K562 (cell line): ENCODE measurements around the gene SLC26A6. TPM values are rescaled to one million over a fixed set of nuclear protein-coding genes. Genes with fewer than 3 reads are reported as not detected.

Experiments
- ATF1 ChIP-seq, 2 experiments: fragments of 450-650 bp in 1 of 2; IDR thresholded peaks; 2 replicates each; pipeline ENCODE4 v1.6.1; 2016; ENCODE audit warnings: missing compliant biosample characterization in 1 of 2, missing genetic modification characterization in 1 of 2
- BRD9 ChIP-seq: fragments of 450-650 bp; IDR thresholded peaks from 2 replicates; pipeline ENCODE4 v1.6.1; 2018; ENCODE audit warnings: low read depth; ENCODE audit not compliant: partially characterized antibody
- CCNT2 ChIP-seq: IDR thresholded peaks from 2 replicates; pipeline ENCODE4 v1.6.1; 2011; ENCODE audit warnings: borderline replicate concordance, low read depth, mild to moderate bottlenecking, moderate library complexity, mixed read lengths, low read length; ENCODE audit not compliant: insufficient read length; ENCODE audit errors: extremely low read depth
- IRF2 ChIP-seq: sonication (generic); formaldehyde crosslinking; IDR thresholded peaks from 2 replicates; pipeline ENCODE4 v1.8.1; 2022; ENCODE audit warnings: mild to moderate bottlenecking, missing genetic modification reagents
- KAT7 ChIP-seq: sonication (generic); formaldehyde crosslinking; IDR thresholded peaks from 2 replicates; pipeline ENCODE4 v1.8.0; 2022; ENCODE audit warnings: missing genetic modification reagents, mild to moderate bottlenecking, borderline replicate concordance
- MTF1 ChIP-seq: fragments of 250-450 bp; sonication (Bioruptor Pico); IDR thresholded peaks from 2 replicates; pipeline ENCODE4 v1.9.0; 2021; ENCODE audit warnings: moderate library complexity, mild to moderate bottlenecking, inconsistent platforms, borderline replicate concordance
- MYBL2 ChIP-seq, 2 experiments: fragments of 450-650 bp in 1 of 2; sonication (generic) in 1 of 2; formaldehyde crosslinking in 1 of 2; IDR thresholded peaks; 2 replicates each; pipeline versions ENCODE4 v1.6.1 to v1.8.1; 2017 to 2022; ENCODE audit warnings: borderline replicate concordance in 1 of 2, inconsistent platforms in 1 of 2, low read depth in 1 of 2, mild to moderate bottlenecking in 1 of 2, missing genetic modification reagents in 1 of 2, moderate library complexity in 1 of 2
- NBN ChIP-seq: fragments of 450-650 bp; IDR thresholded peaks from 2 replicates; pipeline ENCODE4 v1.6.1; 2016; ENCODE audit warnings: low read depth, mild to moderate bottlenecking
- RBM14 ChIP-seq: fragments of 200-400 bp; formaldehyde crosslinking; IDR thresholded peaks from 2 replicates; pipeline ENCODE4 v1.6.1; 2018; ENCODE audit warnings: low read depth, mild to moderate bottlenecking, low read length, moderate library complexity, borderline replicate concordance; ENCODE audit not compliant: insufficient read depth
- U2AF2 ChIP-seq: fragments of 200-400 bp; formaldehyde crosslinking; optimal IDR thresholded peaks from 2 replicates; pipeline ENCODE3; 2017; ENCODE audit warnings: low read depth, mild to moderate bottlenecking, low read length
- YBX1 ChIP-seq: fragments of 450-650 bp; IDR thresholded peaks from 2 replicates; pipeline ENCODE4 v1.7.1; 2016; ENCODE audit warnings: mild to moderate bottlenecking
- ZNF445 ChIP-seq: fragments of 250-450 bp; sonication (Bioruptor Pico); IDR thresholded peaks from 2 replicates; pipeline ENCODE4 v1.4.0; 2020; ENCODE audit warnings: low read depth, mild to moderate bottlenecking, moderate library complexity
- ZNF707 ChIP-seq: fragments of 250-450 bp; sonication (Bioruptor Pico); conservative IDR thresholded peaks from 2 replicates; pipeline ENCODE4 v1.8.0; 2022; ENCODE audit warnings: inconsistent platforms, mild to moderate bottlenecking, moderate library complexity
- polyA plus RNA-seq, 8 experiments: library from polyadenylated mRNA; depleted of rRNA in 4 of 8; stranded (reverse) in 5 of 8; unstranded in 3 of 8; fragments of >200 nt; fragmentation: Nextera tagmentation in 2 of 8; fragmentation: Illumina TruSeq in 1 of 8; extraction: Ambion mirVana in 2 of 8; extraction: Trizol in 1 of 8; gene quantifications; 2 replicates each; pipeline versions ENCODE4 v1.2.1 to v1.2.3, GENCODE V29; 2011 to 2014; ENCODE audit warnings: inconsistent platforms in 1 of 8, missing spikeins in 1 of 8
- total RNA-seq, 7 experiments: library from RNA; depleted of rRNA in 6 of 7; stranded (reverse); fragments of >200 nt in 6 of 7; fragmentation: Illumina TruSeq in 2 of 7; extraction: Trizol in 2 of 7; gene quantifications; 2 replicates each; pipeline versions ENCODE4 v1.2.1 to v1.2.3, GENCODE V29; 2011 to 2021; ENCODE audit warnings: low replicate concordance in 1 of 7
- TF ChIP-seq, protein P1 (sequence below): fragments of 250-450 bp; sonication (Bioruptor Pico); IDR thresholded peaks from 2 replicates; pipeline ENCODE4 v1.4.0; 2020
- TF ChIP-seq, protein P2 (sequence below): fragments of 450-650 bp; IDR thresholded peaks from 2 replicates; pipeline ENCODE4 v1.6.1; 2017; ENCODE audit warnings: antibody characterized with exemption

SLC26A6 gene
- total and polyA plus RNA-seq, 9 of the 15 experiments (the other 6 are each of a cell fraction or from before 2014, with no cell fraction given): 2.1 to 27.2 (median 14.8) TPM

DNA sequence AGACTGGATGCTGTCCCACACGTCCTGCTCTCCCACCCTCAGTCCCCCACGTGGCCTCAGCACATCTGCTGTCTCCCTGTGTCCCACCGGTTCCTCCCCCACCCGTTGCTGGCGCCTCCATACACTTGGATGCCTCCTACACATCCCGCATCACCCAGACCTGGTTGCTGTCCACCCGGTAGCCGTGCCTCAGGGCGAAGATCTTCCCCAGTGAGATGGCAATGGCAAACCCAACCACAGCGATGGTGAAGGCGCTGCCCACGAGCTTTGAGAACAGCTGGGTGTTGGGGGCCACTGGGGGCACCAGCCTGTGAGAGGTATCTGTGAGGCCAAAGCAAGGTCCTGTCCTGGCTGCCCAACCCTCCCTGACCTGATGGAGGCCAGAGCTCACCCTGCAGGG lies 4.4 kb downstream of the SLC26A6 start (continued):
- TF ChIP-seq, protein P1, sequence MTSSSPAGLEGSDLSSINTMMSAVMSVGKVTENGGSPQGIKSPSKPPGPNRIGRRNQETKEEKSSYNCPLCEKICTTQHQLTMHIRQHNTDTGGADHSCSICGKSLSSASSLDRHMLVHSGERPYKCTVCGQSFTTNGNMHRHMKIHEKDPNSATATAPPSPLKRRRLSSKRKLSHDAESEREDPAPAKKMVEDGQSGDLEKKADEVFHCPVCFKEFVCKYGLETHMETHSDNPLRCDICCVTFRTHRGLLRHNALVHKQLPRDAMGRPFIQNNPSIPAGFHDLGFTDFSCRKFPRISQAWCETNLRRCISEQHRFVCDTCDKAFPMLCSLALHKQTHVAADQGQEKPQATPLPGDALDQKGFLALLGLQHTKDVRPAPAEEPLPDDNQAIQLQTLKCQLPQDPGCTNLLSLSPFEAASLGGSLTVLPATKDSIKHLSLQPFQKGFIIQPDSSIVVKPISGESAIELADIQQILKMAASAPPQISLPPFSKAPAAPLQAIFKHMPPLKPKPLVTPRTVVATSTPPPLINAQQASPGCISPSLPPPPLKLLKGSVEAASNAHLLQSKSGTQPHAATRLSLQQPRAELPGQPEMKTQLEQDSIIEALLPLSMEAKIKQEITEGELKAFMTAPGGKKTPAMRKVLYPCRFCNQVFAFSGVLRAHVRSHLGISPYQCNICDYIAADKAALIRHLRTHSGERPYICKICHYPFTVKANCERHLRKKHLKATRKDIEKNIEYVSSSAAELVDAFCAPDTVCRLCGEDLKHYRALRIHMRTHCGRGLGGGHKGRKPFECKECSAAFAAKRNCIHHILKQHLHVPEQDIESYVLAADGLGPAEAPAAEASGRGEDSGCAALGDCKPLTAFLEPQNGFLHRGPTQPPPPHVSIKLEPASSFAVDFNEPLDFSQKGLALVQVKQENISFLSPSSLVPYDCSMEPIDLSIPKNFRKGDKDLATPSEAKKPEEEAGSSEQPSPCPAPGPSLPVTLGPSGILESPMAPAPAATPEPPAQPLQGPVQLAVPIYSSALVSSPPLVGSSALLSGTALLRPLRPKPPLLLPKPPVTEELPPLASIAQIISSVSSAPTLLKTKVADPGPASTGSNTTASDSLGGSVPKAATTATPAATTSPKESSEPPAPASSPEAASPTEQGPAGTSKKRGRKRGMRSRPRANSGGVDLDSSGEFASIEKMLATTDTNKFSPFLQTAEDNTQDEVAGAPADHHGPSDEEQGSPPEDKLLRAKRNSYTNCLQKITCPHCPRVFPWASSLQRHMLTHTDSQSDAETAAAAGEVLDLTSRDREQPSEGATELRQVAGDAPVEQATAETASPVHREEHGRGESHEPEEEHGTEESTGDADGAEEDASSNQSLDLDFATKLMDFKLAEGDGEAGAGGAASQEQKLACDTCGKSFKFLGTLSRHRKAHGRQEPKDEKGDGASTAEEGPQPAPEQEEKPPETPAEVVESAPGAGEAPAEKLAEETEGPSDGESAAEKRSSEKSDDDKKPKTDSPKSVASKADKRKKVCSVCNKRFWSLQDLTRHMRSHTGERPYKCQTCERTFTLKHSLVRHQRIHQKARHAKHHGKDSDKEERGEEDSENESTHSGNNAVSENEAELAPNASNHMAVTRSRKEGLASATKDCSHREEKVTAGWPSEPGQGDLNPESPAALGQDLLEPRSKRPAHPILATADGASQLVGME (CRISPR knock-in tag): no peak
- TF ChIP-seq IRF2 (no peak), U2AF2 (no peak), ZNF445 (CRISPR knock-in tag) (no peak), YBX1 (no peak), CCNT2 (no peak), ZNF707 (CRISPR knock-in tag) (no peak), MTF1 (CRISPR knock-in tag) (no peak), BRD9 (no peak), NBN (no peak), ATF1 (CRISPR knock-in tag; IDR thresholded peaks at IDR 0.05) (no peak), ATF1 (tag; IDR thresholded peaks at IDR 0.05) (no peak), KAT7 (no peak), RBM14 (no peak), MYBL2 (IDR thresholded peaks at IDR 0.05; ENCODE audit: low read depth) (no peak), MYBL2 (CRISPR knock-in tag; IDR thresholded peaks at IDR 0.05; ENCODE audit: borderline replicate concordance) (no peak)
- TF ChIP-seq, protein P2, sequence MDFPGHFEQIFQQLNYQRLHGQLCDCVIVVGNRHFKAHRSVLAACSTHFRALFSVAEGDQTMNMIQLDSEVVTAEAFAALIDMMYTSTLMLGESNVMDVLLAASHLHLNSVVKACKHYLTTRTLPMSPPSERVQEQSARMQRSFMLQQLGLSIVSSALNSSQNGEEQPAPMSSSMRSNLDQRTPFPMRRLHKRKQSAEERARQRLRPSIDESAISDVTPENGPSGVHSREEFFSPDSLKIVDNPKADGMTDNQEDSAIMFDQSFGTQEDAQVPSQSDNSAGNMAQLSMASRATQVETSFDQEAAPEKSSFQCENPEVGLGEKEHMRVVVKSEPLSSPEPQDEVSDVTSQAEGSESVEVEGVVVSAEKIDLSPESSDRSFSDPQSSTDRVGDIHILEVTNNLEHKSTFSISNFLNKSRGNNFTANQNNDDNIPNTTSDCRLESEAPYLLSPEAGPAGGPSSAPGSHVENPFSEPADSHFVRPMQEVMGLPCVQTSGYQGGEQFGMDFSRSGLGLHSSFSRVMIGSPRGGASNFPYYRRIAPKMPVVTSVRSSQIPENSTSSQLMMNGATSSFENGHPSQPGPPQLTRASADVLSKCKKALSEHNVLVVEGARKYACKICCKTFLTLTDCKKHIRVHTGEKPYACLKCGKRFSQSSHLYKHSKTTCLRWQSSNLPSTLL: no peak
- TF ChIP-seq, all 486 proteins: peak for 0
